Stimulated activated CD8-positive, alpha-beta memory T cell treated with anti-CD3 and anti-CD28 coated beads, Interleukin-4, amount 100 ng/mL, for 1 hour (primary cell): ENCODE data around the gene SPNS2.

ENCODE experiments used
- DNase-seq, 2 donors: peaks; one replicate each; pipeline ENCODE4 v3.0.0-alpha.2; 2020; ENCODE audit warnings: low read depth in 2 of 2, low spot score in 1 of 2

SPNS2 gene

GRCh38 chr17:4536742-4537411, 38.2 kb downstream of the SPNS2 start:
- DNase-seq: no peak

GRCh38 chr17:4537451-4538235, 39.0 kb downstream of the SPNS2 start:
- DNase-seq: no peak

GRCh38 chr17:4538236-4539002, 39.7 kb downstream of the SPNS2 start:
- DNase-seq: no peak

GRCh38 chr17:4539025-4539424, 40.3 kb downstream of the SPNS2 start:
- no peak for DNase-seq

GRCh38 chr17:4539576-4540223, 41.0 kb downstream of the SPNS2 start:
- no peak for DNase-seq

GRCh38 chr17:4540224-4540651, 41.6 kb downstream of the SPNS2 start:
- no peak for DNase-seq

- DNase-seq: no peak
Measured at GRCh38 chr17:4540687-4541327, 42.1 kb downstream of the SPNS2 start.

- DNase-seq: no peak
Measured at GRCh38 chr17:4541328-4542002, 42.8 kb downstream of the SPNS2 start.

- DNase-seq: no peak
Measured at GRCh38 chr17:4542003-4542725, 43.5 kb downstream of the SPNS2 start.

GRCh38 chr17:4542726-4543191, 44.1 kb downstream of the SPNS2 start:
- DNase-seq: no peak

- no peak for DNase-seq
Measured at GRCh38 chr17:4543557-4544026, 44.9 kb downstream of the SPNS2 start.

GRCh38 chr17:4544135-4544950, 45.7 kb downstream of the SPNS2 start:
- no peak for DNase-seq

- no peak for DNase-seq
Measured at GRCh38 chr17:4544951-4545216, 46.2 kb downstream of the SPNS2 start.

GRCh38 chr17:4545217-4545951, 46.7 kb downstream of the SPNS2 start:
- no peak for DNase-seq

- no peak for DNase-seq
Measured at GRCh38 chr17:4547118-4547906, 48.6 kb downstream of the SPNS2 start.

- no peak for DNase-seq
Measured at GRCh38 chr17:4548061-4548461, 49.4 kb downstream of the SPNS2 start.
